Amygdala (tissue), 56 donors: ENCODE measurements around the gene MME.
"Not testable (repeated sequence)": the region's sequence is repeated elsewhere in the genome, so short reads cannot be mapped to it uniquely, and the experiment has no call there.

Experiments used
- DNase-seq, 56 donors: peaks; one replicate each; lab custom pipeline; 2025; lab: John Stamatoyannopoulos, UW

Gene MME

DNA sequence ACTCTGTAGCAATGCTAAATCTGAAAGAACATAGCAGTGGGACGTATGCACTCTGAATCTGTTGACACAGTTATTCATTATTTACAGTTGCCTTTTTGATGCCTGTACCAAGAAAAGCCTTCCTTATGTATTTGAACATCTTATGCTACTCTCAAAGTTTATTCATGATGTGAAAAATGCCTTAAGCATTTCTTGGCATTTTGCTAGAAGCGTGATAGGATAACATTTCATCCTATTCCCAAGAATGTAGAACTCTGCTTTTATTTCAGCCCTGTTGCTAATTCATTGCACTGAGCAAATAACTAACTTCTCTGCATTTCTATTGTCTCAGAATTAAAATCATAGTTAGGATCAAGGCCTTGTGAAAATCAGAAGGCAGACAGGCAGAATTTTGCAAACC lies 107.9 kb downstream of the MME start:
- no peak for DNase-seq

DNA sequence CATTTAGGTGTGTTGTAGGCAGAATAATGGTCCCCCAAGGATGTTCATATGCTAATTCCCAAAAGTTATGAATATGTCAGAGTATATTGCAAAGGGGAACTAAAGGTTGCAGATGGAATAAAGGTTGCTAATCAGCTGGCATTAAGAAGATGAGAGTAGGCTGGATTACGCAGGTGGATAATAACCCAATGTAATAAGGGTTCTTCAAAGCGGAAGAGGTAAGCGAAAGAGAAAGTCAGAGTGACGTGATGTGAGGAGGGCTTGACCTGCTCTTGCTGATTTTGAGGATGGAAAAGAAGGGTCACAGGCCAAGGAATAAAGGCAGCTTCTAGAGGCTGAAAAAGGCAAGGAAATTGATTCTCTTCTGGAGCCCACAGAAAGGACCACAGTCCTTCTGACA lies 109.4 kb downstream of the MME start:
- DNase-seq, result no peak

DNA sequence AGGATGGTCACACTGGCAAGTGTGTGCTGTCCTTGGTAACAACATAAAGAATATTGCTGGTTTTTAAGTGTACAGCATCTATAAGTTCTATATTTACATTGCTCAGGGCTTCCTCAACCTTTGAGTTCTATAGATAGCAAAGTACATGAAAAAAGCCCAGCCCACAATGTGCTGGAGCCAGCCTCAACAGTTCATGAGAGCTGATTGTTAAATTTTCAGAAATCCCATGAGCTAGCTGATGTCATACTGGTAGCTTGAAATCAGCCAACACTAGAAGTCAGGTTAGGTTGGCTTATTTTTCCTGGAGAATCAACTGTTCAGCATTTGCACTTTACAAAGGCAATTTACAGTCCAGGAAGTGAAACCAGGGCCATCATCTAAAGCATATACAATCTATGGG lies 110.6 kb downstream of the MME start:
- DNase-seq, result no peak

DNA sequence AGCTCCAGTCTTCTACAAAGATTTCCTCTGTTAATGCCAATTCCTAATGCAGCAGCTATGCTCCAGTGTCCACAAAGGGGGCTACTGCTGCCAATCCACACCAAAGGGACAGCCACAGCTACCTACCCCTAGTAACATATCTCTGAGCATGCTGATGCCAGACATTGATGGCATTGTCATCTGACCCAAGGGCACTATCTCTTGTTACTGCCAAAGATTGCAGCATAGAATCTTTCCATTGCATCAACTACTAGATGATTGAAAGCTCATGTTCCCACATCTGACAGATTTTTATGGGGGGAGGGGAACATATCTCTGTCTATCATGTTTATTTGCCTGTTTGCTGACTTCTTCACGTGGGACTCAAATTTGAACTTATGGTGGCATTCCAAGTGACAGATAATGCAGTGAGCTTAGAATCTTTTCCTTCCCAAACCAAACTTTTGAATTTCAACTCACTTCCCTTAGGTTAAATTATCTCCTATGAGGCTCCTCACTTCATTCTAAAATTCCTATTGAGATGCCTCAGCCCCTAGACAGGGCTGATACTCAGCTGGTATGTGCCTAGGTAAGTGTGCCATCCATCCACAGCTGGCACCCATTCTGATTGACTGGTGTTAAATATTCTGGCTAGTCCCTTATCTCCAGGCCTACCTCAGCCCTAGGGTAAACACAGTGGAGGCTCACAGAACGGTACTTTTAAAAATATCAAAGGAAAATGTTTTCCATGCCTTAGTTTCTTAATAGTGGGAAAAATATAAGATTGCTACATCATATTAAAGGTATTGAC lies 113.0 kb downstream of the MME start:
- no peak for DNase-seq

DNA sequence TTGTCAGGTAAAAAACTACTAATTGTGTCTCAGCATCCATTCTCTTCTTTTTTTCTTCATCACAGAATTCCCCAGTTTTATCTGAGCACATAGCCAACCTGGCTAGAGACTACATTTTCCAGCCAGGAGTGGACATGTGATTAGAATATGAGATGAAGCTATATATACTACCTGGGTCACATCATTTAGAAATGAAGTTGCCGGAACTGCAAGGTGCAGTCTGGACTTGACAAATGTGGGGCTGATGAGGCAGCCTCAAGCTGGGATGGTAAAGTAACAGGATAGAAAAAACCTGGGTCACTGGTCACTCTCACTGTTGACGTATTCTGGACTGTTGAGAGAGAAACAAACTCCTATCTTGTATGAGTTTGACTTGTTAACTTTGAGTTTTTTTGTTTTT lies 113.7 kb downstream of the MME start:
- no peak for DNase-seq

DNA sequence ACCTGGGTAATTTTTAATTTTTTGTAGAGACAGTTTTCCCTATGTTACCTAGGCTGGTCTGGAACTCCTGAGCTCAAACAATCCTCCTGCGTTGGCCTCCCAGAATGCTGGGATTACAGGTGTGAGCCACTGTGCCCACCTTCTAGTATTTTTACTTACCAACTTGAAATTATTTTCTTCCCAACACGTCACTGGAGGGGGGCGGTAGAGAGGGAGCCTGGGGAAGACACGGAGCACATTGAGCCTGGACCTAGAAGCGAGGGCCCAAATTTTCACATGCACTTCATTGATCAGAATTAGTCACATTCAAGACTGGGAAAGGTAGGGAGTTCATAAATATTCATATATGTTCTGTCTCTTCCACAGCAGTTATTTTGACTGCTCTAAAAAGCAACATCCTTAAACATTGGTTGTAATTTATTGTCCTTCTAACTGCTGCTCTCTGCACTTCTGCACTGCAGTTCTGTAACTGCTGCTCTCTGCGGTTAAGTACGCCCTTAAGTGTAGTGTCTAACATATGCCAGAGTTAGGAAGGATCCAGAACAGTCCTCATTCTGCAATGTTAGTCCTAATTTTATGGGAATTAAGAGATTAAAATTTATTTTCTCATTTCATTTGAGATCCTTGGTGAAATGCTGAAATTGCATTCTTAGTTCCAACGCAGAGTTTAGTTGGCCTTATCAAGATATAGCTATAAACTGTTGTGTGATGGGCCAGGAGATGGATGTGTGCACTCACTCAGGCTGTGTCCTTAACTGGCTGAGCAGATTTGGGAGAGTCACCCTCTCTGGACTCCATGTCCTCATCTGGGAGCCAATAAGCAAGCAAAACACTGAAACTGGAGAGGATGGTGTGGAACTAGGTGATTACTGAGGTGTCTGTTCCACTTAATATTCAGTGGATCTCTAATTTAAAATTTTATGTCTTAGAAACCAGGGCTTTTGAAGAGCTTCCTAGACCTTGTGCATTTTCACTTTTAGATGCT lies 115.1 kb downstream of the MME start:
- no peak for DNase-seq

DNA sequence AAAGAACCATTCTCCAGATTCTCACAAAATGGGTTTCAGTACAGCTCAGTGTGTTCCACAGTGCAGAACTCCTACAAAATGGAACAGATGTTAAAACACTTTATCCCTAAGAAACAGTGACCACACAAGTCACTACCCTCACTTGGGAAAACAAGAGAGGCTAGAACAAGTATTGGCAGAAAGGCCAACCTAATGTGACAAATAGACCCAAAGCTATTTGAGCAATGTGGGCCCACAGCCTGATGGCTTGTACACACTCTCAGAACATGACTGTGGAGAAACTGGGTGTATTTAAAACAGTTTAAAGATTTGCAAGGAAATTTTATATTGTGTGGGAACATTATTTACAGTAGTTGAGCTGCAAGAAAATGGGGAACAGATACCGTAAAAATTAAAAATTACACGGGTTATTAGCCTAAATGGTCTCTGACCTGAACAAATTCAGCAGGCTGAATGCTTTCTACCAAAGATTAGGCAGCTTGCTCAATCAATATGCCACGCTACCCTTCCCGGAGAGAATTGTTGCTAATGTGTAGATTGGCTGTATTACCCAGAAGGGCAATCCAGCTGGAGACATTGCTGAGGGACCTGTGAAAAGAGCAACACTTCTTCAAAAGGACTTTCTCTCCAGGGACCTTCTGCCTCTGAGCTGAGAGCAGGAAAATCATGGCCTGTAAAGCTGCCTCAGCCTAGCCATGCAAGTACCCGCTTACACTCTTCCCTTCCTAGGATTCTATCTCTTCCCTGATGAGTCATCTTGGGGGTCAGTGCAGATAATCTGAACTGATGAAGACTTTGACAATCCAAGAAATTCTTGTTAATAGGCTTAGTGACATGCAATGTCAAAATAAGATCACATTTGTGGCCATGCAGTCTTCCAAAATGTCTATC lies 116.3 kb downstream of the MME start:
- DNase-seq, result no peak

DNA sequence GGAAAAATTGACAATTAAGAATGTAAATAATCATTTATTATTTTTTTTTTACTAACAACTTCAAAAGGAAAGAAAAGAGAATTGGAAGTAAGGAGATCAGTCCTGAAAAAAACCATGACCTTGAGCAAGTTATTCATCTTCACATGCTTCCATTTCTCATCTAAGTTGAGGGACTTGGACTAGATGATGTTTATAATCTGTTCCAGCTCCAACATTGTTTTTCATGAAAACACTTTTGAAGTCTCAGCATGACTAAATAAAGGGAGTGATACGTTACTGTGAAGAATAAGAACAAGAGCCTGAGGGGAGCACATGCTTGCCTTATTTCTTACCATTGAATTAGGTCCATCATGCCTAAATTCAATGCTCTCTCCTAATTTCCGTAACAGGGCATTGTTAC lies 117.7 kb downstream of the MME start:
- no peak for DNase-seq

DNA sequence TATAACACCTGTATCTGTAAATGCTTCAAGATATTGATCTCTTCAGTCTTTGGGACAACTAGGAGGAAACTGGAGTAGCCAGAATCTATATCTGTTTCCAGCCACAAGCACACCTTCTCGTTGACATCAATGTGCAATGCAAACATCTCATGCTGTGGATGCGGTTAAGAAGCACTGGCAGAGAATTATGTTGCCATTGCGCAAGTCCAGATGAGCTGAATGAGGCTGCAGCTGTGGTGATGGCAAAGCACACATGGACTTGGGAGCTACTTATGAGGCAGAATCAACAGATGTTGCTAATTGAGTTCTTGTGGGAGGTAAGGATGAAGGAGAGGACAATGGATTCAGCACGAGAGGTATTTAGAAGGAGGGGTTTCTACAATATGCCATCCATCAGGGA lies 122.5 kb downstream of the MME start:
- DNase-seq, result no peak

DNA sequence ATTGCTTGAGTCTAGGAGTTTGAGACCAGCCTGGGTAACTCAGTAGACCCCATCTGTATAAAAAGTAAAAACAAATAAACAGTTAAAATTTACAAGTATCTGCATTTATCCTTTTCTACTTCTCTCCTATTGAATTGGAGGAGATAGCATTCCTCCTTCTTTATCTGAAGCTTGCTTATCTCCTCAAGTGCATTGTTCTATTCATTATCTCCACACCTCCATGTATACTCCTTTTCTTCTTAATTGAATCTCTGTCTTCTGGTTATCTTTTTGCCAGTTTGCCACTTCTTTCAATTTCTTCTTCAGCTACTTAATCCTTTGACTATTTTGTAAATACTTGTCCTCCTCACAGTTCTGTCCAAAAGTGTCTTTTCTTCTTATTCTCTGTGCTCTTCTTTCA lies 124.7 kb downstream of the MME start:
- DNase-seq, result no peak

DNA sequence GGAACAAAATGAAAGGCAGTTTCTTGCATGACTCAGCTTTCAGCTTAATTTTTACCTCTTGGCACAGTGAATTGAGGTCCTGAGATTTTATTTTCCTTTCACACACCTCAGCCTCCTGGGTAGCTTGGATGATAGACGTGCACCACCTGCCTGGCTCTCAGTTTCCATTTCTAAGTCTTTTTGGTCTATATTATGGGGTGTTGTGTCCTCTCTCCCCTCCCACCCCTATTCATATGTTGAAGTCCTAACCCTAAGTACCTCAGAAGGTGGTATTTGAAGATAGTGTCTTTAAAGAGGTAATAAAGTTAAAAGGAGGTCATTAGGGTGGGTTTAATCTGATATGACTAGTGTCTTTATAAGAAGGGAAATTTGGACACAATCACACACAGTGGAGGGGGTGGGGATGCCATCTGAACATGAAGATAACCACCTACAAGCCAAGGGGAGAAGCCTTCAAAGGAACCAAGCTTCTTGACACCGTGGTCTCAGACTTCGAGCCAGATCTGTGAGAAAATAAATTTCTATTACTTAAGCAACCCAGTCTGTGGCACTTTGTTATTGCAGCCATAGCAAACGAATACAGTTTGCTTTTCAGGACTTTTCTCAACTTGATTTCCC lies 128.2 kb downstream of the MME start:
- no peak for DNase-seq

DNA sequence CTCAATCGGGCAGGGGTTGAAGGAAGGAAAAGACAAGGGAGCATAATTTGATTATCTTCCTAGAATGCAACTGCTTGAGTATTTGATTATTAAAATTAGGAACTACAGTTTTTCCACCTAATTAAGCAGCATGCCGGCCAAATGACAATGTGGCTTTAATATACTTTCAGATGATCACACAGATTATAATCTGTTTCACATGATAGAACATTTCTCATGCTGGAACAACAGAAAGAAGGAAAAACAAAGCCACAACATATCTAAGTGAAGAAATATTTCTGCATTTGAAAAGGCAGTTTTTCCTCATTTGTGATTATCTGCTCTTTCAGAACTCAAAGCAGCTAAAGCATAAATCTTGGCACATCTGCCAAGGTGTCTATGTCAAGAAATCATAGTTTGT lies 130.6 kb downstream of the MME start:
- DNase-seq, result no peak

DNA sequence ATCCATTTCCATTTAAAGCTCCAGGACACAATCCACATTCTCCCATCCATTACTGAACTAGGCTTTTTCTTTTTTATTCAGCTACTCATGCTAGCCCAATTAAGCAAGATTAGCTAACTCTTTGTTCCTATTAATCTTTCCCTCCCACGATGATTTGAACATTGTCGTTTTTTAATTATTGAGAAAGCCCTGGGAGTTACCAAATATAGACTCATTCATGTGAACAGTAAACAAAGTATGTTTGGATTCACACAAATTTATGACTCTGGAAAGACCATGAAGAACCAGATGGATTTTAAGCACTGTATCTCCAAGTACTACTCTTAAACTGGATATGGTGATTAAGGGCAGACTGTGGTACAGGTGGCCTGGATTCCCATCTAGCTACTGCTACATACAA lies 131.1 kb downstream of the MME start:
- no peak for DNase-seq

DNA sequence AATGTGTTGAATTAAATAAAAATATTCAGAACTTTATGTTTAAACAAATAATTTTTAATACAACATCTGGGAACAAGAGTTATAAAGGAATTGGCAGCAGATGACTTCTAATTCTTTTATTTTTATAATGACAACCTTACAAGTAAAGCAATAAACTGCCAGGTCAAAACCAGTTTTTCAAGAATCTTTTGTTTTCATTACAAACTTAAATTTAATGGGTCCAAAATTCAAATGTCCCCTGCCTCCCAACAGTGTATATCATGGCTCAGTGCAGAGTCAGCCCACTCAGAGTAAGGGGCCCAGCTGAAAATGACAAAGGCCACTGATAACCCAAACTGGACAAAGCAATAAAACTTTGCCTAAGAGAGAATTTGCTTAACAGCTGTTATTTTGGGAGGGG lies 131.8 kb downstream of the MME start:
- DNase-seq, result no peak

DNA sequence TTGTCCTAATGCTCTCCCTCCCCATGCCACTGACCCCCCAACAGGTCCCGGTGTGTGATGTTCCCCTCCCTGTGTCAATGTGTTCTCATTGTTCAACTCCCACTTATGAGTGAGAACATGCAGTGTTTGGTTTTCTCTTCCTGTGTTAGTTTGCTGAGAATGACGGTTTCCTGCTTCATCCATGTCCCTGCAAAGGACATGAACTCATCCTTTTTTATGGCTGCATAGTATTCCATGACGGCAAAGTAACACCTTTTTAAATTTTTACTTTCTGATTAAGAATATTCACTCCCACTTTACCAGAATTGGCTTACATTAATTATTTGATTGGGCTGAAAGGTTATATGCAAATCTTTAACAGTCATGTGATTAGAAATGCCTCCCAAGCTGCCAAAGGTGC lies 135.9 kb downstream of the MME start:
- DNase-seq, result not testable (repeated sequence)

DNA sequence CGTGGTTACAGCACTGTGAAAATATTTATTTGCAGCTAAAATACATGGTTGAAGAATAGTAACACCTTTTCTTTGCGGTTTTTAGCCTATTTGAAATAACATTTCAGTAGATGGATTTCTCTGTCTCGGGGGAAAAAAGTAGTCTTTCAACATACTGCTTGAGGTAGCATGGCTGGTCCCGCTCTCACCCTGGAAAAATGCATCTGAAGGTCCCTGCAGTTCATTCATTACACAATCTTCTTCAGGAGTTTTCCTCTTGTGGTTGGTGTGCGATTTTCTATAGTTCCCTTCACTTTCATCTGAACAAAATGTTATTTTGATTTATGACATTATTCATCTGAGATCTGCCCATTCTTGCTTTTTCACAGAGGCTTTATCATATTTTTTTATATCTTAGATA lies 137.5 kb downstream of the MME start:
- DNase-seq, result no peak

DNA sequence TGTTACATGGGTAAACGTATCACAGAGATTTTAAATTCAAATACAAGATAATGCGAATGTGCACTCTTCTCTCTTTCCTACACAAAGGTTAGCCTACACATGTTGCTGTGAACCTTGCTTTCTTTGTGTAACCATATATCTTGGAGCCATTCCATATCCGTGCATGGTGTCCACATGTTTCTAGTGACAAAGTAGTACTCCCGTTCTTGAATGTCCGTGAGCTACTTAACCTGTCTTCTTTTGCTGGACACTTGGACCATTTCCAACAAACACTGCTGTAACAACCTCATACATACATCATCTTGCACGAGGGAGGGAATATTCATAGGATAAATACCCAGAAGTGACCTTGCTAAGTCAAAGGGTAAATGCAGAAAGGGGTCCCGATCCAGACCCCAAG lies 138.3 kb downstream of the MME start:
- DNase-seq, result no peak

DNA sequence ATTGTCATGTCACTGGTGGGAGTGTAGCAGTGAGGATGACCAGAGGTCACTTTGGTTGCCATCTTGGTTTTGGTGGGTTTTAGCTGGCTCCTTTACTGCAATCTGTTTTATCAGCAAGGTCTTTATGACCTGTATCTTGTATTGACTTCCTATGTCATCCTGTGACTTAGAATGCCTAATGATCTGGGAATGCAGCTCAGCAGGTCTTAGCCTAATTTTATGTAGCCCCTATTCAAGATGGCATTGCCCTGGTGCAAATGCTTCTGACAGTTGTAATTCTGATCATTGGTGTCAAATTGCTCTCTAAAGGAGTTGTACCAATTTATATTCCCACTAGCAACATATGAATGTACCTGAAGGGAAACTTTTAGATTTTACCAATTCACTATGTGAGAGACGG lies 139.0 kb downstream of the MME start:
- no peak for DNase-seq

DNA sequence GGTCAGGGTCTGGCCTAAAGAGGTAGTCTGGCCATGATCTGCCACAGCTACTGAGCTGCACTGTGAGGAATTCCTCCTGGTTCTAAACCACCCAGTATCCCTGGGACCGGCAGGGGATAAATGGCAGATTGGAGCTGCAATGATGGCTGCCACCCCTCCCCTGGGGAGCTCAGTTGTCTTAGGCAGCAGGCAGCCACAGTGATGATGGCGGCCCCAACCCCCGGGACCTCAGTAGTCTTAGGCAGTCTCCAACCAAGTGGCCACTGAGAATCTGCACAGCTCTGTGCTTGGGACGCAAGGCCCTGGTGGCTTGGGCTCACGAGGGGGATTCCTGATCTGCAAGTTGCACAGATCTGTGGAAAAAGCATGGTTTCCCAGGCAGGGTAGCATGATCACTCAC lies 145.3 kb downstream of the MME start:
- DNase-seq, result no peak

DNA sequence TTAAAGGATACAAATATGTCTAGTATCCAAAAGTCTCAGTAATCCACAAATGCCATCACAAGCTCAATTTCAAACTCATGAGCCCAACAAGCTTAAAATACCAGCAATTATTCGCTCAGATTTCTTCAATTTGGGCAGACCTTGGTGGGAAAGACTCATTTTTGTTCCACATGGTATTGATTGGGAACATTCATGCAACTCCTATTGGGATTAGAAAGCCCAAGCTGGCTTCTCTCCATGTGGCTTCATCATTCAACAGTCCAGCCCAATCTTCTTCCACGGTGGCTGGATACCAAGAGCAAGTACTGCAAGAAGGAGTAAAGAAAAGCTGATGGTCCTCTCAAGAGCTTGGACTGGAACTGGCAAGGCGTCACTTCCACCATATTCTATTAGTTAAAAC lies 147.0 kb downstream of the MME start:
- no peak for DNase-seq
